NCI-H774 (cell line): ENCODE results near the gene COA5.

Experiments
- DNase-seq: peaks from one replicate; lab custom pipeline; 2025; lab: John Stamatoyannopoulos, UW

Gene COA5

GRCh38 chr2:98571796-98572195, 36.5 kb downstream of the COA5 start:
- no peak for DNase-seq

- no peak for DNase-seq
Observed at GRCh38 chr2:98571121-98571701, 37.1 kb downstream of the COA5 start.

- no peak for DNase-seq
Observed at GRCh38 chr2:98570356-98570755, 38.0 kb downstream of the COA5 start.

GRCh38 chr2:98569915-98570314, 38.4 kb downstream of the COA5 start:
- no peak for DNase-seq

DNA sequence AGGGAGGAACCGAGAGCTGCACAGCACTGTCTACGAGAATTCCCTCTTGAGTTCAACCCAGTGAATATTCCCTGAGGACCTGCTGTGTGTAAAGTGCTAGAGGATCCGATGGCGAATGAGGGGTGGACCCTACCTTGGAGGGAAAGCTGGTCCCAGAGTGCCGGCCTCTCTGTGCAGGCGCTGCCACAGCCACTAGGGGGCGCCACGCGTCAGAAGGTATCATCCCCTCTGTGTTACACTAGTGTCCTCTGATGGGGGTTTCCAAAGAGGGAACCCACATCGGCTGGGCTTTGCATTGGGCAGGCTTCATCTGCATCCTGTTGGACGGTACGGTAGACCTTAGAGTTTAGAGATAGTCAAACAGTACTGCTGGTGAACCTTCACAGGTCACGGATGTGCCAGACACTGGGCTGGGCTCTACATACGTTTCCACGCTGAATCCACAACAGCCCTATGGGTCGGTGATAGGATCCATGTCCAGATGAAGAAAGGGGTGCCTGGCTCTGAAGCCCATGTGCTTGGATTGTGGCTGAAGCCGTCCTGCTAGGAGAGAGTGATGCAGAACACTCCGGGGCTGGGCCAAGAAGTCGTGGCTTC, 39.0 kb downstream of the COA5 start:
- DNase-seq, result no peak

GRCh38 chr2:98568161-98568956, 40.0 kb downstream of the COA5 start:
- no peak for DNase-seq

GRCh38 chr2:98565941-98566340, 42.4 kb downstream of the COA5 start:
- DNase-seq, result no peak

- DNase-seq, result no peak
Observed at GRCh38 chr2:98565286-98565860, 42.9 kb downstream of the COA5 start.

DNA sequence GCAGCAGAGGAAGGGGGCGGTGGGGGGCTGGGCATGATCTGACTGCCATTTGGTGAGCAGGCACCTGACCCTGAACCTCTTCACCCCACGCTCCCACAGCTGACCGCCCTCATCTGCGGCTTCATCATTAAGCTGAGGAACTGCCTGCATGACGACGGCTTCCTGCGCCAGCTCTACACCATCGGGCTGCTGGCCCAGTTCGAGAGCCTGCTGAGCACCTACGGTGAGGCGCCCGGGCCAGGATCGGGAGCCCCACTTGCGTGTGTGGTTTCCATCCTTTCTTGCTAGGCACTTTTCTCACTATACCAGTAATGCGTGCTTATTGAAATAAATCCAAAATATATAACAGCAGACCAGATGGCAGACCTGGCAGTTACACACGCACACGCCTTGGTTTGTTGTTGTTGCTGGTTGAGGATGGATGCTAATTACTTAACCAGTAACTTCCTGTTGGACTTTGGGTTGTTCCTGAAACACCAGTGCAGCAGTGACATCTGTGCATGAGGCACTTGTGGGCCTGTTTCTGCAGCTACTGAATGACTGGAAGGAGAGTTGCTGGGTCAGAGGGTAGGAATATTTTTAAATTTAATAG, 43.7 kb downstream of the COA5 start:
- DNase-seq, result no peak

- DNase-seq, result no peak
Observed at GRCh38 chr2:98563394-98563793, 44.9 kb downstream of the COA5 start.

DNA sequence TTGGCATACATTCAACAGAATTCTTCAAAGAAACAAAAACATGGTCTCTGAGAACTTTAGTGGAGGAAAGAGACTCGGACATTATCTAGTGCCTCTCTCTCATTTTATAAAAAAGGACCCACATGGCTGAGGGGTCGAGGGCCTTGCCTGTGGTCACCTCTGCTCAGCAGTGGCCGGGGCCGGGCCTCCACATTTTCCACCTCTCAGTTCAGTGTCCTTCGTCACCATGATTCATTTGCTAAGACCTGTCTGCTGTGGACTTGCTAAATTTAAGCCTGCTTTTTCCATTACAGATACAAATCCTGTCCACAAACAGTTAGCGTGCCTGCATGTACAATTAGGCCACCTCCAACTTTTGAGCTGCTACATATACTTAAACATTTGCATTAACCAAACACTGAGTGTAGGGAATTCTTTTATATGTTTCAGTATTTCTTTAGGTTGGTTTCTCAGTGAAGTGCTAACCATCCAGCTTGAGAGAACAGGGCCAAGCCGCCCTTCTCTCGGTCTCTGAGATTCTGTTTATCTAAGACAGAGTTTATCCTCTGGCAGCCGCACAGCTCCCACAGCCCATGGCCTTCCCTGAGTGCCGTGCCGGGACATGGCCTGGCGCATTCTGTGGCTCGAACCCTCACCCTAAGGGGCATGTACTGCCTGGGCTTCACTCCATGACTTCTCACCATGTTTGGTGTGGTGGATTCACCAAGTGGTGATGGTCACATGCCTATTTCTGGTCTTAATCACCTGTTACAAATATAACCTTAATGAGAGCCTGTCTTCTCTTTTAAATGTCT, 46.2 kb downstream of the COA5 start:
- no peak for DNase-seq

DNA sequence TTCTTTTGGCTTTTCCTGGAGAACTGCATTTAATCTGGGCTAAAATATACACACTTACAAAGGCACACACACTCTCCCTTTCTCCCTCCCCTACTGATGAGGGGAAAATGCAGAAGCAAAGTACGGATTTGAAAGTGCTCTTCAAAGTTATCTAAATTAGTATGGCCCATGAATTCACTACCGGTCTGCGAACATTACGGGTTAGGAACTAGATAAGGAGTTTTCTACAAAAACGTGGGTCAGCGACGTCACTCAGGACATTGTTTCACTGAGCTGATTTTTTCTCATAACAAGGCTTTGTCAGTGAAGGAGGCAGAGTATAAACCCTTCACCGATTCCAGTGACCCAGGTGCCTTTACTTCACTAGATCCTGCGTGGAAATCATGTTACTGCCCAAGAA, 47.3 kb downstream of the COA5 start:
- DNase-seq, result no peak

DNA sequence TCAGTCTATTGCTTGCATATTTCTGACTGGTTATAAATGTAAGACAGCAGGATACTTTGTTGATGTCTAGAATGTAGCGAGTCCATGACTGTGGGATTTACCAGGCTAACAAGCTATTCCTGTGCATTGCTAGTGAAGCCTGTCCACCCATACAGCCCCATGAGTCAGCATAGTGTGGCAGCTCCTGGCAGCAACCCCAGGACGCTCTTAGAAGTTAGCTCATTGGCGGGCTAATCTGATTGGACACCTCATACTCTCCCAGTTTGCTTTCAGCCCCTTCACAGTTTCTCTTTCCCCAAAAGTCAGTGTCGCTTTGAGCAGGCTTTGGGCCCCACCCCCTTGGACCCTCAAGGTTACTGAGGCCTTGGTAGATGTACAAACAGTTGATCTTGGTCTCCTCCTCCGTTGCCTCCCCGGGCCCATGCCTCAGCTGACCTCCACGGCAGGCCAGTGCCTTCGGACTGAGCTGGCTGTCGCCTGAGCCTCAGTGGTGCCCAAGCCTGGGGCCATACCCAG, 48.0 kb downstream of the COA5 start:
- DNase-seq, result no peak

DNA sequence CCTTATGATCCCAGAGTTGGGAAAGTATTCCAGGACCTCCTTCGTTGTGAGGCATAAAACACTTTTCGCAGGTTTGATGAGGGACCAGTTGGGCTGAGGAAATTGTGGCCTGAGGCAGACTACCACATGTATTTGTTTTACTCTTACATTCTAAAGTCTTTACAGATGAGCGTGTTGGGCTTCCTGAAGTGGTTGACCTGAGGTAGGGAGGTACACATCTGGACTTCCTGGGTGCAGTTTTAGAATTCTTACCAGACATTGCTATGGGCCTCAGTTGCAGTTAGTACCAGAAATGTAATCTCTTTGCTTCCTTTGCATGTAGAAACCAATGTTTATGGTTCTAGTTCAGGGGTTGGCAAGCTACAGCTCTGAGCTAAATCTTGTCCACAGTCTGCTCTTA, 48.7 kb downstream of the COA5 start:
- DNase-seq, result no peak

GRCh38 chr2:98558852-98559530, 49.3 kb downstream of the COA5 start:
- DNase-seq, result no peak

GRCh38 chr2:98556344-98557033, 51.8 kb downstream of the COA5 start:
- DNase-seq, result no peak

DNA sequence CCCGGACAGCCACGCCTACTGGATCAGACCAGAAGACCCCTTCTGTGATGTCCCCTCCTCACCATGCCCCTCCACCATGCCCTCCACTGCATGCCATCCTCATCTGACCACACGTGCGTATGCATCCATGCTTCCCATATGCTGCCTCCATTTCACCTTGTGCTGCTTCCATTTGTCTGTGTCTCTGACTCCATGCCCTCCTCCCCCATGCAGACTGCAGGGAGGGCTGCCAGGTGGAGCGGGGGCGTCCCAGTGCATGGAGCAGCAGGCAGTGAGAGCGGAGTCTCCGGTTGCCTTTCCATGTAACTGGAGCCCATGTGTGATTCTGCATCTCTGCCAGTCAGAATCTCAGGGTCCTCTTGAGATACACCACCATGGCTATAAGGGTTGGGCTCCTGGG, 52.6 kb downstream of the COA5 start:
- no peak for DNase-seq

GRCh38 chr2:98554116-98554861, 54.0 kb downstream of the COA5 start:
- DNase-seq, result no peak

- DNase-seq, result no peak
Observed at GRCh38 chr2:98552499-98553179, 55.7 kb downstream of the COA5 start.
